K562 (cell line): ENCODE data around the gene ARHGEF40. TPM values are rescaled to one million over a fixed set of nuclear protein-coding genes. Genes with fewer than 3 reads are reported as not detected.
A peak's percentile ranks its signal among the peaks of the same experiment; 100 is the strongest.

Experiments
- FOXJ2 ChIP-seq: fragments of 200-800 bp; sonication (Bioruptor generic); IDR thresholded peaks from 2 replicates; pipeline ENCODE4 v1.6.1; 2016; ENCODE audit warnings: missing genetic modification characterization, missing compliant biosample characterization
- HDGF ChIP-seq: fragments of 450-650 bp; IDR thresholded peaks from 2 replicates; pipeline ENCODE4 v1.6.1; 2016
- JUND ChIP-seq, 2 experiments: IDR thresholded peaks; 2 replicates in 1 of 2; 3 replicates in 1 of 2; pipeline ENCODE4 v1.6.1; 2011; ENCODE audit warnings: borderline replicate concordance in 2 of 2, low read depth in 2 of 2, low read length in 2 of 2, improper control_type of control experiment in 1 of 2, missing biosample characterization in 1 of 2, missing genetic modification characterization in 1 of 2, missing genetic modification reagents in 1 of 2
- RHOXF2B ChIP-seq: fragments of 250-450 bp; sonication (Bioruptor Pico); conservative IDR thresholded peaks from 2 replicates; pipeline ENCODE4 v1.5.1; 2021
- SMARCA4 ChIP-seq: fragments of 450-650 bp; IDR thresholded peaks from 2 replicates; pipeline ENCODE4 v1.6.1; 2016
- TCF7L2 ChIP-seq: fragments of 150-350 bp; IDR thresholded peaks from 2 replicates; pipeline ENCODE4 v1.6.1; 2016; ENCODE audit warnings: low read depth, mild to moderate bottlenecking, low read length, moderate library complexity
- ZNF175 ChIP-seq: fragments of 200-800 bp; sonication (Bioruptor generic); IDR thresholded peaks from 2 replicates; pipeline ENCODE4 v1.6.1; 2016; ENCODE audit warnings: low read depth, mild to moderate bottlenecking, missing genetic modification characterization, missing compliant biosample characterization
- ZNF780A ChIP-seq: fragments of 250-450 bp; sonication (Bioruptor Pico); IDR thresholded peaks from 2 replicates; pipeline ENCODE4 v1.5.0; 2021; ENCODE audit warnings: mild to moderate bottlenecking
- ZNF785 ChIP-seq: fragments of 250-450 bp; sonication (Bioruptor Pico); IDR thresholded peaks from 2 replicates; pipeline ENCODE4 v1.4.0; 2020; ENCODE audit warnings: mild to moderate bottlenecking
- polyA plus RNA-seq, 8 experiments: library from polyadenylated mRNA; depleted of rRNA in 4 of 8; stranded (reverse) in 5 of 8; unstranded in 3 of 8; fragments of >200 nt; fragmentation: Nextera tagmentation in 2 of 8; fragmentation: Illumina TruSeq in 1 of 8; extraction: Ambion mirVana in 2 of 8; extraction: Trizol in 1 of 8; gene quantifications; 2 replicates each; pipeline versions ENCODE4 v1.2.1 to v1.2.3, GENCODE V29; 2011 to 2014; ENCODE audit warnings: inconsistent platforms in 1 of 8, missing spikeins in 1 of 8
- total RNA-seq, 7 experiments: library from RNA; depleted of rRNA in 6 of 7; stranded (reverse); fragments of >200 nt in 6 of 7; fragmentation: Illumina TruSeq in 2 of 7; extraction: Trizol in 2 of 7; gene quantifications; 2 replicates each; pipeline versions ENCODE4 v1.2.1 to v1.2.3, GENCODE V29; 2011 to 2021; ENCODE audit warnings: low replicate concordance in 1 of 7
- TF ChIP-seq, protein P1 (sequence below): fragments of 450-650 bp; IDR thresholded peaks from 2 replicates; pipeline ENCODE4 v1.6.1; 2017; ENCODE audit warnings: antibody characterized with exemption, mild to moderate bottlenecking
- TF ChIP-seq, protein P2 (sequence below): fragments of 150-350 bp; conservative IDR thresholded peaks from 2 replicates; pipeline ENCODE4 v1.6.1; 2014; ENCODE audit warnings: low read length

The ARHGEF40 gene
- total and polyA plus RNA-seq, 9 of the 15 experiments (the other 6 are each of a cell fraction or from before 2014, with no cell fraction given), result 0.42 to 6.3 (median 3.8) TPM

DNA sequence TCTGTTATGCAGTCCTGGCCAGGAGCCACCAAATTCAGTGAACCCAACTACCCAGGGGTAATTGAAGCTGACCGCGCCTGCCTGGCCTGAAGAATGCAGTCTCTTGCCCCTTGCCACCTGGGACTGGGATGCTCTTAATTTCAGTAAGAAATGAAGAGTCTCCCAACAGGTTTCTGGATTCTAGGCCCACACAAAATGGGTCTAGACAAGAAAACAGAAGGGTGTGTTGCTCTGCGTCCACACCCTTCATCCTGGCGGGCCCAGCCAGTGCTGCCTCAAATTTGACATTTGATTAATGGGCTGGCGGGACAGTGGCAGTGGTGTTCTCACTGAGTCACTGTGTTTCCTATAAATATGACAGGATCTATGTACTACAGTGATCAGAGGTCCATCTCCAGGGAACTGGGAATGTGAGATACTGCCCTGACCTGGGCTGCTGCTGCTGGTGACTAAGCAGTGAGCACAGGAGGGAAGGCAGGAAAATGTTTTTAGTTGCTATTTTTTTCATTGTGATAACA is 37.2 kb downstream of the ARHGEF40 start (continued):
- TF ChIP-seq JUND (IDR thresholded peaks at IDR 0.05; ENCODE audit: borderline replicate concordance, low read depth, low read length) (peak; percentile 57; the same call in 1 of the 2 replicates), JUND (tag; IDR thresholded peaks at IDR 0.05; ENCODE audit: borderline replicate concordance, low read depth, low read length) (peak; percentile 64; the same call in 2 of the 3 replicates), ZNF780A (CRISPR knock-in tag) (no peak), SMARCA4 (peak; percentile 49), RHOXF2B (CRISPR knock-in tag) (no peak), HDGF (0 out of 2 replicates have a peak, but pooled peaks have one; percentile 9), FOXJ2 (tag) (no peak), ZNF785 (CRISPR knock-in tag) (no peak), ZNF175 (CRISPR knock-in tag) (0 out of 2 replicates have a peak, but pooled peaks have one; percentile 26), TCF7L2 (no peak)
- TF ChIP-seq, protein P1, sequence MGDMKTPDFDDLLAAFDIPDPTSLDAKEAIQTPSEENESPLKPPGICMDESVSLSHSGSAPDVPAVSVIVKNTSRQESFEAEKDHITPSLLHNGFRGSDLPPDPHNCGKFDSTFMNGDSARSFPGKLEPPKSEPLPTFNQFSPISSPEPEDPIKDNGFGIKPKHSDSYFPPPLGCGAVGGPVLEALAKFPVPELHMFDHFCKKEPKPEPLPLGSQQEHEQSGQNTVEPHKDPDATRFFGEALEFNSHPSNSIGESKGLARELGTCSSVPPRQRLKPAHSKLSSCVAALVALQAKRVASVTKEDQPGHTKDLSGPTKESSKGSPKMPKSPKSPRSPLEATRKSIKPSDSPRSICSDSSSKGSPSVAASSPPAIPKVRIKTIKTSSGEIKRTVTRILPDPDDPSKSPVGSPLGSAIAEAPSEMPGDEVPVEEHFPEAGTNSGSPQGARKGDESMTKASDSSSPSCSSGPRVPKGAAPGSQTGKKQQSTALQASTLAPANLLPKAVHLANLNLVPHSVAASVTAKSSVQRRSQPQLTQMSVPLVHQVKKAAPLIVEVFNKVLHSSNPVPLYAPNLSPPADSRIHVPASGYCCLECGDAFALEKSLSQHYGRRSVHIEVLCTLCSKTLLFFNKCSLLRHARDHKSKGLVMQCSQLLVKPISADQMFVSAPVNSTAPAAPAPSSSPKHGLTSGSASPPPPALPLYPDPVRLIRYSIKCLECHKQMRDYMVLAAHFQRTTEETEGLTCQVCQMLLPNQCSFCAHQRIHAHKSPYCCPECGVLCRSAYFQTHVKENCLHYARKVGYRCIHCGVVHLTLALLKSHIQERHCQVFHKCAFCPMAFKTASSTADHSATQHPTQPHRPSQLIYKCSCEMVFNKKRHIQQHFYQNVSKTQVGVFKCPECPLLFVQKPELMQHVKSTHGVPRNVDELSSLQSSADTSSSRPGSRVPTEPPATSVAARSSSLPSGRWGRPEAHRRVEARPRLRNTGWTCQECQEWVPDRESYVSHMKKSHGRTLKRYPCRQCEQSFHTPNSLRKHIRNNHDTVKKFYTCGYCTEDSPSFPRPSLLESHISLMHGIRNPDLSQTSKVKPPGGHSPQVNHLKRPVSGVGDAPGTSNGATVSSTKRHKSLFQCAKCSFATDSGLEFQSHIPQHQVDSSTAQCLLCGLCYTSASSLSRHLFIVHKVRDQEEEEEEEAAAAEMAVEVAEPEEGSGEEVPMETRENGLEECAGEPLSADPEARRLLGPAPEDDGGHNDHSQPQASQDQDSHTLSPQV, result 0 out of 2 replicates have a peak, but pooled peaks have one; percentile 44
- TF ChIP-seq, protein P2, sequence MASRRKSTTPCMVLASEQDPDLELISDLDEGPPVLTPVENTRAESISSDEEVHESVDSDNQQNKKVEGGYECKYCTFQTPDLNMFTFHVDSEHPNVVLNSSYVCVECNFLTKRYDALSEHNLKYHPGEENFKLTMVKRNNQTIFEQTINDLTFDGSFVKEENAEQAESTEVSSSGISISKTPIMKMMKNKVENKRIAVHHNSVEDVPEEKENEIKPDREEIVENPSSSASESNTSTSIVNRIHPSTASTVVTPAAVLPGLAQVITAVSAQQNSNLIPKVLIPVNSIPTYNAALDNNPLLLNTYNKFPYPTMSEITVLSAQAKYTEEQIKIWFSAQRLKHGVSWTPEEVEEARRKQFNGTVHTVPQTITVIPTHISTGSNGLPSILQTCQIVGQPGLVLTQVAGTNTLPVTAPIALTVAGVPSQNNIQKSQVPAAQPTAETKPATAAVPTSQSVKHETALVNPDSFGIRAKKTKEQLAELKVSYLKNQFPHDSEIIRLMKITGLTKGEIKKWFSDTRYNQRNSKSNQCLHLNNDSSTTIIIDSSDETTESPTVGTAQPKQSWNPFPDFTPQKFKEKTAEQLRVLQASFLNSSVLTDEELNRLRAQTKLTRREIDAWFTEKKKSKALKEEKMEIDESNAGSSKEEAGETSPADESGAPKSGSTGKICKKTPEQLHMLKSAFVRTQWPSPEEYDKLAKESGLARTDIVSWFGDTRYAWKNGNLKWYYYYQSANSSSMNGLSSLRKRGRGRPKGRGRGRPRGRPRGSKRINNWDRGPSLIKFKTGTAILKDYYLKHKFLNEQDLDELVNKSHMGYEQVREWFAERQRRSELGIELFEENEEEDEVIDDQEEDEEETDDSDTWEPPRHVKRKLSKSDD, result no peak
